Activated T-cell treated with anti-CD3 and anti-CD28 coated beads, Interleukin-2, amount 50 U/mL, for 48 hours (primary cell): ENCODE results near the gene CFAP97.
A peak's percentile ranks its signal among the peaks of the same experiment; 100 is the strongest.

Experiments
- DNase-seq, 2 experiments: peaks; one replicate each; pipeline ENCODE4 v3.0.0-alpha.2; 2020

Gene CFAP97

GRCh38 chr4:185196437-185196836 is 7.4 kb downstream of the CFAP97 start:
- DNase-seq: no peak

DNA sequence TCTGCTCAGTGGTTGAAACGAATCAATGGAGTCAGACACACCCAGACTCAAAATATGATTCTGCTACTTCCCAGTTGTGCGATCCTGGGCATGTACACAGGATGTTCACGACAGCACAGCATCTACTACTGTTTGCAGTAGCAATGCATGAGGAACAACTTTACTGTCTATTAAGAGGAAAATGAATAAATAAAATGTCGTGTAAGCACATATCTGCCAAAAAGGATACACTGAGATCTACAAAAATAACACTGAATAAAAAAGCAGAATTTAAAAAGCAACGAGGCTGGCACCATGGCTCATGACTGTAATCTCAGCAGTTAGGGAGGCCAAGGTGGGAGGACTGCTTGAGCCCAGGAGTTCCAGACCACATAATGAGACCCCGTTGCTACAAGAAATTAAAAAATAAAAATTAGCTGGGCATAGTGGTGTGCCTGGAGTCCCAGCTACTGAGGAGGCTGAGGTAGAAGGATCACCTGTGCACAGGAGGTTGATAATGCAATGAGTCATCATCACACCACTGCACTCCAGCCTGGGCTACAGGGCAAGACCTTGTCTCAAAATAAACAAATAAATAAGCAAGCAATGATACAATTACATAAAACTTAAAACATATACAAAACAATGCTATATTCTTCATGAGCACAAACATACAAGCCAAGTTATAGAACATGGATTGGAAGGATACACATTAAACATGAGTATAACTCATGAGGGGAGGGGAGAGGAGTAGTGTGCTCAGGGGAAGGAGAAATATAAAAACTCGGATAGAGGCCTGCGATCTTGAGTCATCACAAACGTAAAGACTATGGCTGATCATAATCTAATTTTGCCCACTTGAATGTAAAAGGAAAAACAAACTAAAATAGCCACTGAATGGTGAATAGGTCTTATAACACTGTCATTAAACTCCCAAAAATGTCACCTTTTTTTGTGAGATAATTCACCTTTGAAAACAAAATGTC is 8.6 kb downstream of the CFAP97 start:
- DNase-seq: no peak

- no peak for DNase-seq
Observed at GRCh38 chr4:185192059-185192458, 11.7 kb downstream of the CFAP97 start.

DNA sequence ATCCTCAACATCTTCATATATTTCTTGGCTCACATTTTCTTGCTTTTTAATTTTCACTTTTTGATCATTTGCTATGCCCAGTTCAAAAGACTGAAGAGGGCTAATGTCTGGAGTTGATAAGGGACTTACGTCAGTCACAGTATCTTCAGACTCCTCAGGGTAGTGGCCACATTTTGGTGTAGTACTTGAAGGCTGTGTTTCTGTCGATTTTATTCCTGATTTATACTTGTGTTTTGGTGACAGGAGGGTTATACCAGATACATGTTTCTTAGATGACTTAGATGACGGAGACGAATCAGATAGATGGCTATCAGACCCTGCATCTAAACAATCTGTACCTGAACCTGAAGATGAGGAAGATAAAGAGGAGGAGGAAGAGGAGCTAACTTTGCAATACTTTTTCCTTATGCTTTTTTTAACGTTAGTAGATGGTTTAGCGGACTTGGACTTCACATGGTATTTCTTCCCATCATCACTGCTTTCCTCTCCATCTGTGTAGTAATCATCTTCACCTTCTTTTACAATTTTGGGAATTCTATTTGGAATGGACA is 13.4 kb downstream of the CFAP97 start:
- no peak for DNase-seq

DNA sequence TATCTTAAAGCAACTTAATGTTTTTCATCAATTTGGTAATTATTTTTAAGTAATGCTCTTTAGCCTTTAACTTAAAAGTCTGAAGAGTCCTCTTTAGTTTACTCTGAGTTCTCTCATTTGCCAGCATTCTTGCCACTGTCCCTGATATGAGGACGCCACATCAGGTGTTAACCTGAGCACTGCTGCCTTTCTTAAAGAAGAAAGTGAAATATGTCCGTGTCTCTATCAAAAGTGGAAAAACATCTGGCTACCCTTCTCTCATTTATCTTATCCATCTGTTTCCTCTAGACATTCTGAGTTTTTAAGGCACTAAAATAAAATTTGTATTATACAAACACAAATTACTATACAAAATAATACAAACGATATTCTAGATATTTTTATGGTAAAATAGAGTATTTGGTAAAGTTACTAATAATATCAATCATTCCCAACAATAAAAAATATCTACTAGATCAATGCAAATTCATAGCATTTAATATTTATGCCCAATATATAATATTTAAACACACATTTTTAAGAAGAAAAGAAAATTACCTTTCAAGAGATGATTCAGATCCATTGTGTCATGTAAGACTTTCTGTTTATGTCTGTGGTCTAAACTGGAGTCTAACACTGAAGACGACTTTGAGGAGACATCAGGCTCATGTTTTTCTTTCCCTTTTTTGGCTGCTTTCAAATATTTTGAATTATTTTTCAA is 14.0 kb downstream of the CFAP97 start:
- no peak for DNase-seq

DNA sequence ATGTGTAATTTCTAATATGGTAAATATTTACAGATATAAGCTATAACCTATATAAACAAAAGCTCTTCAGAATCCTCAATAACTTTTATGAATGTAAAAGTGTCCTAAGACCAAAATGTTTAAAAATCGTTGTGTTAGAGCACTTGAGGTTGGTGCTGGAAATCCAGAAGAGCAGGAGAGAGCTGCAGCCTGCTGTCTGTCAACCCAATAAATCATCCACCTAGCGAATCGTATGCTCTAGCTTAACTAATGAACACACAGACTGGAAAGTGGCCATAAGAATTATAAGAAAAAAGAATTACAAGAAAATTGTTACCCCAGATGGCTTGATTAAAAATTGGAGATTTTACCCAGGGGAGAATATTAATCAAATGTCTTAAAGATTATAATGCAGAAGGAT is 17.0 kb downstream of the CFAP97 start:
- no peak for DNase-seq

DNA sequence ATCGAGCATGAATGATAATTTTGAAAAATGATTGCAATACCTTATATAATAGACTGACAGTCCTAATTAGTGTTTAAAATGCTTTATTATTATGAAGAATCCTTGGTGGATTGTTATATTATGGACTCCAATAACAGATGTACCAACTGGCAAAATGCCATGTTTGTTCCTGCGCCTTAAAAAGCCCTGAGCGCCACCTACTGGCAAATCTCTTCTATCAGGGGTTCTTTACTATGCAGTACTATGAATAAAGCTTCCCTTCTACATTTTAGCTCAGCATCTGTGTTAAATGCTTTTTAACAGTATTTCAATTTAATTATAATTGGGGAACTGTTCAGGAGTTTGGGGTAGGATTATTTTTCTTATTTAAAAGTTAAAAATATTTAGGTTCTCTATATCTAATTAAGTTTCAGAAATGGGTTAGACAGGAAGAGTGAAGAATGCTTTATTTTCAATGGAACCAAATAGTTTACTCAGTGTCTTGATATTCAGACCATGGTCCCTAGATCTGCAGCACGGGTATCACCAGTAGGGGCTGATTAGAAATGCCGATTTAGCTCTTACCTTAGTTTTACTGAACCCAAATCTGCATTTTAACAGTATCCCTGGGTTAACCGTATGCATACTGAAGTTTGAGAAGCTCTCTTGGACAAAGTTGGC is 20.0 kb downstream of the CFAP97 start:
- DNase-seq: peak; percentile 74 to 77

GRCh38 chr4:185182239-185182638 is 21.6 kb downstream of the CFAP97 start:
- no peak for DNase-seq

DNA sequence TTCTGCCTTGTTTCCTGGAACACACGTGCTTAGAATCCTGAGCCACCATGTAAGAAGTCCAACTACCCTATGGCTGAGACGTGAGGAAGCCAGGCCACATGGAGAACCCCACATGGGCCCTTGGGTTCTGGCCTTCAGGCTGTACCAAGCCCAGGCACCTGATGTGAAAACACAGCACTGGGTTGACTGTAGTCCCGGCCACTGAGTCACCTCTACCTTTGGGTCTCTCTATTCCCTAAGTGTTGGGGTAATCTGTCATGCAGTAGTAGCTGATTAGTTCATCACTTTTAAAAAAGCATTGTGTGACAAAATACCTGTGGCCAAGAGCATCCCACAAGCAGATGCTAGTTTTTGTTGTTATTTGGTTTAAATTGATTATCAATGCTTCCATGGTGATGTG is 24.3 kb downstream of the CFAP97 start:
- DNase-seq: no peak

- DNase-seq: no peak
Observed at GRCh38 chr4:185171373-185172071, 32.3 kb downstream of the CFAP97 start.

DNA sequence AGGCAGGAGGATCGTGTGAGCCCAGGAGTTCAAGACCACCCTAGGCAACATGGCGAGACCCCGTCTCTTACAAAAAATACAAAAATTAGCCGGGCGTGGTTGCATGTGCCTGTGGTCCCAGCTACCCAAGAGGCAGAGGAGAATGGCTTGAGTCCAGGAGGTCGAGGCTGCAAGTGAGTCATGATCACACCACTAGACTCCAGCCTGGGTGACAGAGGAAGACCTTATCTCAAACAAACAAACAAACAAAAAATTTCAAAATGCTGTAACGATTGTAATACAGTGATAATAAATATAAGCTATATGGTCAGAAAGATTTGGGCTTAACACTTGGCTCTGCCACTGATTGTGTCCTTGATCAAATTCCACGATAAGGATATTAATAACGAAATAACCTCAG is 36.6 kb downstream of the CFAP97 start:
- no peak for DNase-seq

GRCh38 chr4:185165605-185166063 is 38.2 kb downstream of the CFAP97 start:
- peak; percentile 35 to 41 for DNase-seq

DNA sequence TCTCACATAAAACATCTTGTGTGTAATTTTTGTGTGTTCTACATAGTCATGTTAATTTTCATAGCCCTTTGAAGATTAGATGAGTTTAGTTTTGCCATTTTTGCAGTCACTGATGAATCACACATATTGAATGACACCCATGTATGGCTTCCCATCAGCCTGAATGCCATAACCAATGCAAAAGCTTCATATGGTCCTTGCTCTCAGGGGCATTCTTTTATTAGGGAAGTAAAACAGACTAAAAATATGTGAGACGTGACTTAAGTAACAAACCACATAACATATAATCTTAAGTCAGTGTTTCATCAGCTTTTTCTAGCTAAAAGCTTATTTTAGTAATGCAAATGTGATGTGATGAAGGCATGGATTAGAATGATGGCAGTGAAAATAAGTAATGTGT is 52.5 kb downstream of the CFAP97 start:
- DNase-seq: no peak

DNA sequence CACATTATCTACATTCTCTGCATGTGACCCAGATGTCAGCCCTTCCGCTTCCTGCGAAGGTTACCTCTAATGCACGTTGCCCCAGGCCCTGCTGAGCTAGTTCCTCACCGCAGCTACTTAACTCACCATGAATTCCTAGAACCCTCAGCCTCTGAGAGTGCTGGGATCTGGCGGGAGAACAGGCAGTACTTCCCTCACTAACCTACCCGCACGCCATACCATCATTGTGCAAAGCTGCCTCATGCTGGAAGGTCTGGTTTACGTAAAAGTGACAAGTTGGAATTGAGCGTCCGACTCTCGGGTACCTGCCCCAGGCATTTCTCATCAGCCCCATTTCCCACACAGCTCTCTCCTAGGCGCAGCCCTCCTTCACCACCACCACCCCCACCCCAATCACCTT is 54.4 kb downstream of the CFAP97 start:
- no peak for DNase-seq

- DNase-seq: no peak
Observed at GRCh38 chr4:185145572-185145971, 58.2 kb downstream of the CFAP97 start.

DNA sequence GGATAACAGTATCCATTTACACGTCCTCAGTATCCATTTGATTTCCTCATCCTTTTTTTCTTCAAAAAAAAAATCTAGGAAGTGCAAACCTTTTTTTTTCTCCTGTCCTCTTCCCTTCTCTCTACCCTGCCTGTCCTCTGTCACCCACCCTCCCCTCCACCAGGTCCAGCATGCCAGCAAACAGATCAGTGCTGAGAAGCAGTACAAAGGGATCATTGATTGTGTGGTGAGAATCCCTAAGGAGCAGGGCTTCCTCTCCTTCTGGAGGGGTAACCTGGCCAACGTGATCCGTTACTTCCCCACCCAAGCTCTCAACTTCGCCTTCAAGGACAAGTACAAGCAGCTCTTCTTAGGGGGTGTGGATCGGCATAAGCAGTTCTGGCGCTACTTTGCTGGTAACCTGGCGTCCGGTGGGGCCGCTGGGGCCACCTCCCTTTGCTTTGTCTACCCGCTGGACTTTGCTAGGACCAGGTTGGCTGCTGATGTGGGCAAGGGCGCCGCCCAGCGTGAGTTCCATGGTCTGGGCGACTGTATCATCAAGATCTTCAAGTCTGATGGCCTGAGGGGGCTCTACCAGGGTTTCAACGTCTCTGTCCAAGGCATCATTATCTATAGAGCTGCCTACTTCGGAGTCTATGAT is 59.1 kb downstream of the CFAP97 start:
- DNase-seq: no peak

- peak in 1 of 2 experiments; percentile 38 for DNase-seq
Observed at GRCh38 chr4:185143601-185143969, 60.2 kb downstream of the CFAP97 start.

DNA sequence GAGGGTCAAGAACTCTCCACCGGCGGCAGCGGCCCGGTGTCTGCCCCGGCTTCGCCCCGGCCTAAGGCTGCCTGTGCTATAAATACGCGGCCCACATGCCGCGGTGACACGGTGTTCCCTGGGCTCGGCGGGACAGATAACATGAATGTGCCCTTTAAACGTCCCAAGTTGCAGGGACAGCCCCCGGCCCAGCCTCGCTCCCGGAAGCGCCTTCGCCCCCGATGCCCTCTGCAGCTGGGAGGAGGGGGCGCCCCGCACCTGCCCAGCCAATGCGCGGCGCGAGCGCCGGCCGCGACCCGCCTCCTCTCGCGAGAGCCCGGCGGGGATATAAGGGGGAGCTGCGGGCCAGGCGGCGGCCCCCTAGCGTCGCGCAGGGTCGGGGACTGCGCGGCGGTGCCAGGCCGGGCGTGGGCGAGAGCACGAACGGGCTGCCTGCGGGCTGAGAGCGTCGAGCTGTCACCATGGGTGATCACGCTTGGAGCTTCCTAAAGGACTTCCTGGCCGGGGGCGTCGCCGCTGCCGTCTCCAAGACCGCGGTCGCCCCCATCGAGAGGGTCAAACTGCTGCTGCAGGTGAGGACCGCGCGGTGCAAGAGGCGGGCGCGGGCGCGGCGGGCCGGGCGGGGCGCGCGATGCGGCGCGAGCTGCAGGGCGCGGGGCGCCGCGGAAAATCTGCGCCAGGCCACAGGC is 60.7 kb downstream of the CFAP97 start, which contains the start of gene SLC25A4:
Gene SLC25A4, plus strand, starts transcription at position 355 of the 689 bp plus-strand sequence. Its CDS starts 107 bp downstream, at position 462.
- DNase-seq: peak; percentile 85 to 90

- DNase-seq: no peak
Observed at GRCh38 chr4:185142564-185142911, 61.3 kb downstream of the CFAP97 start.

DNA sequence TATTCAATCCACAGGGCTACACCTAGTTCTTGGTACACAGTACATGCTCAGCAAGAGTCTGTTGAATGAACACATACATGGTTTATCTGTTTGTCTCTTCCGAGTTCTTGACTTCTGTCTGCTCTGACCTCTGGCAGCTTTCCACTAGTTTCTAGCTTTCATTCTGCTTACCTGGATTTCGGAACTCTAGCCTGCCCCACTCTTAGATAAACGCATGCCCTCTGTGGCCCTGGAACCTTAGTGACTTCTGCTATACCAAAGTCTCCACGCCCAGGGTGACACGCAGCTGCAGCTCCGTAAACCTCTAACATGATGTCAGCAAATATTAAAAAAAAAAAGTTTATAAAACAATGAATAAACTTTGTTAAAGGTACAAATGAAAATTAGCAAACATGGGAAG is 62.0 kb downstream of the CFAP97 start:
- no peak for DNase-seq

DNA sequence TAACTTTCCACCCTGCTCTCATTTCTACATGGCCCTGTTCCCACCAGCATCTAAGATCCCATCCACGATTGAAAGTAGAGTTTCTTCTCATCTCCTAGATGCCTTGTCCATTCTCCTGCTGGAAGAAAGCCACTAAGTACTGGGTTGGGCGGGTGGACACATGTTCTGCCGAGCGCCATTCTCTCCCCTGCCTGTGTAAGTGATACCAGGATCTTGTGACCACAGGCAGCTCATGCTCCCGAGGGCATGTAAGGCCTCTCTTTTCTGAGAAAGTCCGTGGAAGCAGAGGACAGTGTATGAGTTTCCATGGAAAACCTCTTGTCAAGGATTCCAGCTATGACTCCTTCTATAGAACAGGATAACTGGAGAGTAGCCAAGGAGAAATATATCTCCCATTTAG is 64.1 kb downstream of the CFAP97 start:
- no peak for DNase-seq
